ENCODE data around the gene CD151.
A peak's percentile ranks its signal among the peaks of the same experiment; 100 is the strongest.

CD151 gene

DNA sequence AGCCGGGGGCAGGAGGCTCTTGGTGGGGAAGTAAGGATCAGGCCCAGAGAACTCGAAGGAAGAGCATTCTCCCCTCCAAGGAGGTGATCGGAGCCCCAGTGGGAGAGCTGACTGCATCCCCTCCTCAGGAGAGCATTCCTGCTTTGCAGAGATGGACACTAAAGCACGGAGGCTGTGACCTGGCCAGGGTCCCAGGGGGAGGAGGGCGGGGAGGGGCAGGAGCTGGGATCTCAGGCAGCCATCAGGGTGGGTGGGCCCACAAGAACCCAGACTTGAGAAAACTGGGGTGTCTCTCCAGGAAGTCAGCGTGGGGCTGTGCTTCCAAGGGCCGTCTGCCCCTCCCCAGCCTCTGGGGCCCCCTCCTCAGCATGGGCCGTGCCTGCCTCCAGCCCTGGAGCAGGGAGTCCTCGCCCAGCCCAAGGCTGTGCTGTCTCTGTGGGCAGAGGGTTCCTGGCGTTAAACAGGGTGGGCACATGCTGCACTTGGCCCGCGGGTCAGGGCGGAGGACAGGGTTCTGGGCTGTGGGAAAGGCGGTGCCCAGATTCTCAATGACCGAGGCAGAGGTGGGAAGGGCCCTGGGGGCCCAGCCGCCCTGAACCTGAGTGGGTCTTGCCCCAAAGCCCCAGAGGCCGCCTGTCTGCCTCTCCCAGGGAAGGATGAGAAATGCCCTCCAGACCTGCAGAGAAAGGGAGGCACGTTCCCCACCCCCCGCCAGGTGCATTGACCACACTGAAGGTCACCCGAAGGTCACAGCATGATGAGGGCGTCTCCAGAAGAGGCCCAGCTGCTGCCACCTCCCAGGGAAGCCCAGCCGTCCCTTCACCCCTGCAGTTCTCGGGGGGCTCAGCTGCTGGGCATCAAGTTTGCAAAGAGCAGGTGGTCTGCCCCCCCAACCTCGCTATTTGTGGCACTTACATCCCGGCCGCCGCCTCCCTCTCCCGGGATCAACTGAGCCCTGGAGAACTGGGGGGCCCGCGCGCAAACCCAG lies 43.5 kb upstream of the CD151 start:
- no peak overlapping the region for H3K4me3 ChIP-seq (ENCODE audit: low read depth, low read length)
- in situ Hi-C loops (cut with HindIII; ENCODE audit: low sequenced_read_pairs), result no loop called here
- DNase-seq (ENCODE audit: low read depth, low spot score), result no peak
- no peak for TF ChIP-seq CTCF (IDR thresholded peaks at IDR 0.05; ENCODE audit: low read depth, low read length)

GRCh38 chr11:789943-790342 lies 42.8 kb upstream of the CD151 start, which contains the start of gene CEND1:
Gene CEND1 (minus strand): TSS chr11:790090. CDS start chr11:788576, 1,514 bp downstream.
- no peak for TF ChIP-seq CTCF (IDR thresholded peaks at IDR 0.05; ENCODE audit: low read depth, low read length)
- in situ Hi-C loops (cut with HindIII; ENCODE audit: low sequenced_read_pairs), result no loop called here
- DNase-seq (ENCODE audit: low read depth, low spot score), result peak; percentile 38
- H3K4me3 ChIP-seq (ENCODE audit: low read depth, low read length), result no peak within 1 kb of the TSS

DNA sequence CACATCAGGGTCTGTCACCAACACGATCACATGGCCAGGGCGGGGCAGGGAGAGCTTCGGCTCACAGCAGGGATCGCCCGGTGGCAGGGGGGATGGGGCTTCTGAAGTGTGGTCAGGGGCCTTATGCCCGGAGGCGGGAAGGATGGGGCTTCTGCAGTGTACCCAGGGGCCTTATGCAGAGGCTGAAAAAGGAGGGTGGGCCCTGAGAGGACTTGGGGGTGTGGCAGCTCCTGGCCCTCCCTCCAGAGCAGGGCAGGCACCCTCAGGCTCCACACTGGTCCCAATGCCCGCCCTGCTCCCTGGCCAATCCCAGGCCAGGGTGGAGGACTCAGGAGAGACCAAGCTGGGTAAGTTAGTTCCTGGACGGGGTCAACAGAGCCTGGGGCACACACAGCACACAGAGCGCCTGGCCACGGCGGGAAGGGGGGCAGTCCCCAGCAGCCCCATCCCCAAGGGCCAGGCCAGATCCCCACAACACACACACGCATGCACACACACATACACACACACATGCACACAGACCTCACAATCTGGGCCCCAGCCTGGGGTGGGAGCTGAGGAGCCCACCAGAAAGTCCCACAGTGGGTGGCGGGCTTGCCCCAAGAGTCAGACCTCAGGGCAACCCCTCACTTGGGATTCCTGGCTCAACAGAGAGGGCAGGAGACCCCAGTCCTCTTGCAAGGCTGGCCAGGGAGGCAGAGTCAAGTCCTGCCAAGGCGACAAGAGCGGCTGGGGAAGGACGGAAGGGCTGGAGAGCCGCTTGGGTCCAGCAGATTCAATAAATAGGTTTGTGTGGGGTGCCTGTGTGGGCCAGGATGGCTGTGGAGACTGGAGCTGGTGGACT lies 41.8 kb upstream of the CD151 start:
- in situ Hi-C loops (cut with HindIII; ENCODE audit: low sequenced_read_pairs), result no loop called here
- H3K4me3 ChIP-seq (ENCODE audit: low read depth, low read length), result no peak overlapping the region
- DNase-seq (ENCODE audit: low read depth, low spot score), result peak; percentile 32
- no peak for TF ChIP-seq CTCF (IDR thresholded peaks at IDR 0.05; ENCODE audit: low read depth, low read length)

DNA sequence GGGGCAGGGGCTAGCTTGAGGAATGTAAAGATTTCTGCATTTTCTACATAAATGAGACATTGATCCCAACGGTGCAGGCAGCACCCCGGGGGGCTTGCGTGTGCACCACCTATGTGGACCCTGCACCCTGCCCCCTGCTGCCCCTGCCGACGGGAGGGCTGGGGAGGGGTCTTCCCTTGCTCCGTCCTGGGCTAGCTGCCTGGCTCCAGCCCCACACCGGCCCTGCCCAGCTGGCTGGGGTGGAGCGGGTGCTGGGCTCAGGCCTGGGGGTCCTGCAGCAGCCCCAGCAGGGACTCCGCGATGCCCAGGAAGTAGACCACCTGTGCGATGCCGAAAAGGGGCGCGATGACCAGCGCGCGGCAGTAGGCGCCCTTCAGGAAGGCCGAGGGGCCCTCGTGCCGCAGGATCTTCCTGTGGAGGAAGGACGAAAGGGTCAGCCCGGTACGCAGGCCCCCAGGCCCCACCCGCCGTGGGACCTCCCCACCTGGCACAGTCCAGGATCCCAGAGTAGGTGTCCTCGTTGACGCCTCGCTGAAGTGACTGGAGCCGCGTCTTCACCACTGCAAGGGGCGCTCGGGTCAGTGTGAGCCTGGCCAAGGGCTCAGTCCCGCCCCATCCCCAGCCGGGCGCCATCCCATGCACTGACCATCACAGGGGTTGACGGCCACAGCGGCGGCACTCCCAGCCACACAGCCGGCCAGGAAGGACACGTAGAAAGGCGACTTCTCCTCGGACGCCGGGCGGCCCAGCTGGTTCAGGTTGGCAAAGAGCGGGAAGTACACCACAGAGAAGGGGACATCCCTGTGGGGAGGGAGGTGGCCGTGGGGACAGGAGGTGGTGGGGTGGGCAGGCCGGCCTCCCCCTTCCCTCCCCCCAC lies 40.9 kb upstream of the CD151 start:
- in situ Hi-C loops (cut with HindIII; ENCODE audit: low sequenced_read_pairs), result no loop called here
- DNase-seq (ENCODE audit: low read depth, low spot score), result no peak
- no peak overlapping the region for H3K4me3 ChIP-seq (ENCODE audit: low read depth, low read length)
- TF ChIP-seq CTCF (IDR thresholded peaks at IDR 0.05; ENCODE audit: low read depth, low read length), result no peak

DNA sequence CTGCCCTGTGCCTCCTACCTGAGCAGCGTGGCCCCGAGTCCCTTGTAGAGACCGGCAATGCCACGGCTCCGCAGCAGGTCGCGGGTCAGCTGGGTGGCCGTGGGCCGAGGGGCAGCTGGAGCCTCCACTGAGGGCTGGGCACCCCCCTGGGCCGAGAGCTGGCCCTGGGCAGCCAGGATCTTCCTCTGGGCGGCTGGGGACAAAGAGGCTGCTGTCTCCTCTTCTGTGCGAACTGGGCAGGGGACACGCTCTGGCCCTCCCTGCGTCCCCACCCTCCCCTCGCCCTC lies 40.3 kb upstream of the CD151 start:
- no peak overlapping the region for H3K4me3 ChIP-seq (ENCODE audit: low read depth, low read length)
- TF ChIP-seq CTCF (IDR thresholded peaks at IDR 0.05; ENCODE audit: low read depth, low read length), result no peak
- DNase-seq (ENCODE audit: low read depth, low spot score), result no peak
- in situ Hi-C loops (cut with HindIII; ENCODE audit: low sequenced_read_pairs), result no loop called here

GRCh38 chr11:792873-793272 lies 39.9 kb upstream of the CD151 start:
- in situ Hi-C loops (cut with HindIII; ENCODE audit: low sequenced_read_pairs), result no loop called here
- DNase-seq (ENCODE audit: low read depth, low spot score), result no peak
- no peak overlapping the region for H3K4me3 ChIP-seq (ENCODE audit: low read depth, low read length)
- TF ChIP-seq CTCF (IDR thresholded peaks at IDR 0.05; ENCODE audit: low read depth, low read length), result no peak

All from astrocyte of the spinal cord (primary cell).